HG03064 (cell line): ENCODE measurements around the gene COL4A6.

ENCODE experiments used
- ATAC-seq: cut with Tn5 transposase; IDR thresholded peaks from one replicate; pipeline ENCODE4 v1.9.1; 2021; ENCODE audit warnings: low read depth; ENCODE audit not compliant: unreplicated experiment

The COL4A6 gene

DNA sequence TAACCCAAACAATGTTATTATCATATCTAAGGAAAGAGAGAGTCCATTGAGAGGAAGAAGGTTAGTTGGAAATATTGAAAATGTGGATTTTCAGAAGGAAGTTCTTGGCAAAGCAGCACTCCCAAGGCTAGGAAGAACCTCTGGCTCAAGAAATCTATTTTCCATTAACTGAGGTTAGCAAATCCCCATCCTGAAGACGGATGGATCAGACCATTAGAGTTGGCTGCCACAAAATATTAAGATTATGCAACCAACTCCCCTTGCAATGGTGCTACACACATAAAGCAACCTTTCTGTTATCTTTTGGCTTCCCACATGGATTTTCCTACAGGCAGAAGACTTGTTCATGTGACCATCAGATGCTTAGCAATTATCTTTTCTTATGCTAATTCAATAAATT, 96.3 kb downstream of the COL4A6 start:
- no peak for ATAC-seq

DNA sequence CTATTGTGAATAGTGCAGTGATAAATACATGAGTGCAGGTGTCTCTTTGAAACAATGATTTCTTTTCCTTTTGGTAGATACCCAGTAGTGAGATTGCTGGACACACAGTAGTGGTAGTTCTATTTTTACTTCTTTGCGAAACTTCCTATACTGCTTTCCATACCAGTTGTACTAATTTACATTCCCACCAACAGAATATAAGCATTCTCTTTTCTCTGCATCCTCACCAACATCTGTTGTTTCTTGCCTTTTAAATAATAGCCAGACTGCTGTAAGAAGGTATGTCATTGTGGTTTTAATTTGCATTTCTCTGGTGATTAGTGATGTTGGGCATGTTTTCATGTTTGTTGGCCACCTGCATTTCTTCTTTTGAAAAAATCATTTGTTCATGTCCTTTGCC, 105.9 kb downstream of the COL4A6 start:
- ATAC-seq: no peak

- no peak for ATAC-seq
Observed at GRCh38 chrX:108331126-108331909, 106.9 kb downstream of the COL4A6 start.

DNA sequence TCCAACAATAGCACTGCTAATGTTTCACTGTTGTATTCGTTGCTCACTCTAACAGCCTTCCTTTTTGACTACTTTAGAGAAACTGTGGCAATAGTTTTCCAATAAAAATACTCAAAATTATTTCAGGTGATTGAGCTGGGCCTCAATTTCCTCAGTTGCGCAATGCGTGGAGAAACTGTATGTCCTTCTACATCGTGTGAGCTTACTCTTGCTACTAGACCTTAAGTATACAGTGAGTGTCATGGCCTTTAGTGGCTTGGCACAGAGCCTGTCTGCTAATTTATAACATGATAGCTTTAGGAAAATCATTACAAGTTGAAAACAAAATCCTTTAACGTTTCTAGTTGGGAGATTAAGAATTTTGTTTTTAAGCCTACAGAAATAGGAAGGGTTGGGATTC, 114.5 kb downstream of the COL4A6 start:
- no peak for ATAC-seq

- no peak for ATAC-seq
Observed at GRCh38 chrX:108322234-108322633, 116.0 kb downstream of the COL4A6 start.

DNA sequence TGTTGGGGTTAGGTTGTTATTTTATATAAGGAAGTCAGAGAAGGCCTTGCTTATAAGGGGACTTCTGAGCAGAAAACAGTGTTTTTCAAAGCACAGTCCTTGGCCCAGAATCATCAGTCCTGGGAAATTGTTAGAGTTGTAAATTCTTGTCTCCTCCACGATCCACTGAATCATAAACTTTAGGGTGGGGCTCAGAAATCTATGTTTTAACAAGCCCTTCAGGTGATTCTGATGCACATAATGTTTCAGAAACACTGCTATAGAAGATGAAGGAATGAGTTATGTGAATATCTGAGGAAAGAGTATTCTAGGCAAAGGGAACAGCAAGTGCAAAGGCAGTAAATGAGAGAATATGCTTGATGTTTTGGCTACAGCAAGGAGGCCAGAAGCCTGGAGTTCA, 121.8 kb downstream of the COL4A6 start:
- no peak for ATAC-seq

- no peak for ATAC-seq
Observed at GRCh38 chrX:108313669-108314068, 124.6 kb downstream of the COL4A6 start.

- ATAC-seq: no peak
Observed at GRCh38 chrX:108312957-108313356, 125.3 kb downstream of the COL4A6 start.

GRCh38 chrX:108312011-108312410, 126.2 kb downstream of the COL4A6 start:
- no peak for ATAC-seq

DNA sequence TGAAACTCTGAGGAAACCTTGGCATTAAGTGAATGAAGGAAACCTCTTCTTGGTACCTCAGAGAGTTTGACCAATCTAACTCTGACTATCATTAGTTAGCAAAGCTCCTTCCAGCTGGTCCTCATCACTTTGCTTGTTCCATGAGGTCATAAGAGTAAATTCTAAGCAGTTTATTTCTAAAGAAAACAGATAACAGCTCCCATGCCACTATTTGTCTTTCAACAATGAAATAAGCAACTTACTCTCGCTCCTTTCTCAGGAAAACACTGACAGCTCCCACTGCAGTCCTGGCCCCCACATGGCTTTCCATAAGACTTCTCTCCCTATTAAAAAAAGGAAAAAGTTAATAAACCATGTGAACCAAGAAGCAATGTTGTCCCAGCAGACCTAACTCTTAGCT, 127.7 kb downstream of the COL4A6 start:
- no peak for ATAC-seq

DNA sequence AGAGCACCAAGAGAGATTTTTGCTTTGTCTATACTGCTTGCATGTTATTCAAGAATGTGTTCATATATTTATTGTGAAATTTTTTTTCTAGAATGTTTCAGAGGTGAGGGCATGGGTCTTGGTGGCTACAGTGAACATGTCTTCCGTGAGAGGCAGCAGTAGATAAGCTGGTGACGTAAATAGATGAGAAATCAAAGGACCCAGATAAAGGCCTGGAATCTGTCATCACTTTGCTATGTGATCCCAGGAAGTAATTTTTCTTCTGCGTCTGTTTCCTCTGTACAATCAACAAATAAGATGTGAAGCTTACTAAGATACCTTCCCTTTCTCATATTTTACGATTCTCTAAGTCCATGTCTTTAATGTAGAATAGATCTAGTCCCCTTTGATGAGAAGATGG, 129.1 kb downstream of the COL4A6 start:
- no peak for ATAC-seq

- ATAC-seq: no peak
Observed at GRCh38 chrX:108307132-108308085, 130.8 kb downstream of the COL4A6 start.

DNA sequence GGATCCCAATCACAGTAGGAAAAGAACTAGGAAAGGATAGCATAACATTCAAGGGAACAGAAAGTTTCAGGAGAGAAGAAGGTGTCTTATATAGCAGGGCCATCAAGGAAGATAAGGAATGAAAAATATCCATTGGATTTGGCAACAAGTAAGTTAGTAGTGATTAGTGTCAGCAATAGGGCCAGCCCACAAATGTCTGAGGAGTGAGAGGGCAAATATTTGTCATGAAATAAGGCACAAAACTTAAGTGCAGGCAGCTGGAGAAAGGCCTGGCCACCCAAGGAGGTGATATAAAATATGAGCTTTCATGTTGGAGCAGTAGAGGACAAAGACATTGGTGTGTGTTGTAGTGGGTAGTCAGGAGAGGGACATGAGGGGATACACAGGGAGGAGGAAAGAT, 132.1 kb downstream of the COL4A6 start:
- ATAC-seq: no peak

DNA sequence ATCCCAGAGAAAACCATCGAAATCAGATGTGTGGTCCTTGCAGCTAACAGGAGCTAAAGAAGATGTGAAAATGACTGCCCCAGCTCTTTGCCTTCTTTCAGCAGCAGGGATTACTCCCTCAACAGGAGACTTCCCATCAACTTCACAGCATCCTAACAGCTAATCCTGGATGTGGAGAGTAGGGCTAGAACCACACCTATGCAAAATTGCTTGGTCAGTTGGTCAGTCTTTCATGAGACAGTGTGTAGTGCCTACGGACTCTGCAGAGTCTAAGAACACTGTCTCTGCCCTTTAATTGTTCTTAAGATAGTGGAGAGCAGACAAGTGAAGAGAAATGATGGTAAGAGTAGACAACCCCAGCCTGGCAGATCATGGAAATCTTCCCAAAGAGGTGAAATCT, 133.5 kb downstream of the COL4A6 start:
- no peak for ATAC-seq

DNA sequence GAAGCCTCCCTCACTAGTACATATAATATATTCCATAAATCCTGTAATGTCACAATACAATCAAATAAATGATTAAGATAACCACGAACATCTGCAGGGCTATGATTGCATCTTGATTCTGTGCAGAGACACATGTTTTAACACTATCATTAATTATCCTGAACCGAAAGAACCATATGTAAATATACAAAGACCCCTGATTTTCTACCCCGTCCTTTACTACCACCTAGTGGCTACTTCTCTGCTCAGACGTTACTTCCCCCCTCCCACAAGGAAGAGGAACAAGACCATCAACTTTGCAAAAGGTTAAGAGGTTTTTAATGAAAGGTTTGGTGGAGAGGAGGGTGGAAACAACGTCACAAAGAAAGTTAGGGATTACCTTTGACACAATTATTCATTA, 134.0 kb downstream of the COL4A6 start:
- no peak for ATAC-seq

GRCh38 chrX:108303682-108304081, 134.5 kb downstream of the COL4A6 start:
- no peak for ATAC-seq

DNA sequence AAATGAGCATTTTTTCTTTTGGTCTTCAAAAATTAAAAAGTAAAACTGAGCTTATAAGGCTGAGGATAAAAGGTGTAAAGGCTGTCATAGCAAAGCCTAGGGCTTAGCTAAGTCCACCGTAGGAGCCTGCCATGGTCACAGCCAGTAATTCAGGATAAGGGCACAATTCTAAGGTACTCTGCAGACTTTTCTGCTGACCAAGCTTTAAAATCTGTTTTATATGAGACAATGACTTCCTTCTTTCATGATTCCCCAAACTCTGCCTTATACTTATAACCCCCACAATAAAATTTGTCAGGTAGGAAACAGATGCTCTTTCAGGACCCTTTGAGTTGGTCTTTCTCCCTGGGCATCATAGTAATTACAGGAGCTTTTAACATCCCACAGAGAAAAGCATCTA, 138.5 kb downstream of the COL4A6 start:
- no peak for ATAC-seq

DNA sequence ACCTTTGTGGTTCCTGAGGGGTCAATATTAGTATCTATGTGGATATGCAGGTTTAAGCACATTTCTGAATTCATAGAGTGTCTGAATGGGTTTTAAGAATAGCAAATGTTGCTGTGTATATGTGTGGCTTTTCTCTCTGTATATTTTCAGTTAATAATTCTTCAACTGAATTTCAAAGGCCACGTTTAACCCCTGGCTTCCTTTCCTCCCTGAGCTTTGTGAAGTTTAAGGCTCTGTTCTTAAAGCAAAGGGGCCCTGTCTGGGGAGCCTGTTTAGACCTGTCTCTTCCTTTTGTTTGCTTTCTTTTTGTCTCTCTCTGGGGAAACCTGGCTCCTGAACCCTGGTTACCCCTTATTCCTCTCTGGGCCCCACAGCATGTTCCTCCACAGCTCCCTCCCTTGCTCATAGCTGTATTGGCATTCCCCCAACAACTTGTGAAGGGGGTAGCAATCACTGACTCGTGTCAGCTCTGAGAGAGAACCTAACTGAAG, 139.1 kb downstream of the COL4A6 start:
- peak; percentile 76 for ATAC-seq

DNA sequence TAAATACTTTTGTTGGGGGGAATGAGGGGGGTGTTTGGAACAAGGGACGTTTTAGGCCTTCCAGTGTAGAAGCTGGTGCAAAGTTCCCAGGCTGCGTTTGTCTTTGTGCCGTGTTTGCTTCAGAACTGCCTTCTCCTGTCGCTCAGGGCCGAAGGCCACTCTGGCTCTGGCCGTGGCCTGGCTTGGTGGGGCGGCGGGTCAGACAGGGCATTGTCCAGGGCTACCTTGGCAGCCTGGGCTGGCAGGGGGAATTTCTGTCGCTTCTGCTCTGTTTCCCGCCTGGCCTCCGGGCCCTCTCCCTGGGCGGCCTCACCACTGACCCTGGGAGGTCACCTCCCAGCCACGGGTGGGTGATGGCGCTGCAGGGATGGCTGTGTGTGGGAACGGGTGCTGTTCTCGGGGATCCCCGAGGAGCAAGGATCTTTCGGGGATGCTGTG, 140.0 kb downstream of the COL4A6 start:
- ATAC-seq: no peak

- ATAC-seq: no peak
Observed at GRCh38 chrX:108297290-108297689, 140.9 kb downstream of the COL4A6 start.

DNA sequence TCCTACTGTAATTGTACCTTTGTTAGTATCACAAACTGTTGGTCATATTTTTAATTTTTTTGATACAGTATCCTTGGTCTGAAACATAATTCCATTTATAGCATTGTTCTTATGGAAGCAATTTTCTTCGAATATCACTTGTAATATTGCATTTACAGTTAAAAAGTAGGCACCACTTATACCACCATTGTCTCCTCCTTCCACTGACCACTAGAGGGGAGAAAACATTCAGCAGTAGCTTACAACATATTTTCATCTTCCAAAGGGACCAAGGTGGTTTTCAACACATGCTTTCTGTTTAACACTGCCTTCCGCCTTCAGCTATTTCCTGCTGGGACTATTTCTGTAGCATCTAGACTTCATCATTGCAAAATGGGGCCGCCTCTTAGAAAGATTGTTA, 146.2 kb downstream of the COL4A6 start:
- no peak for ATAC-seq
